NB4 (cell line): ENCODE measurements around the gene CENPF.

Source experiments
- POLR2A ChIP-seq: IDR thresholded peaks from 2 replicates; pipeline ENCODE4 v1.6.1; 2011; ENCODE audit warnings: mild to moderate bottlenecking; ENCODE audit not compliant: insufficient read length; ENCODE audit errors: extremely low read depth
- TF ChIP-seq, protein P1 (sequence below): IDR thresholded peaks from one replicate; pipeline ENCODE4 v1.5.1; 2012; ENCODE audit warnings: low read depth, low read length

DNA sequence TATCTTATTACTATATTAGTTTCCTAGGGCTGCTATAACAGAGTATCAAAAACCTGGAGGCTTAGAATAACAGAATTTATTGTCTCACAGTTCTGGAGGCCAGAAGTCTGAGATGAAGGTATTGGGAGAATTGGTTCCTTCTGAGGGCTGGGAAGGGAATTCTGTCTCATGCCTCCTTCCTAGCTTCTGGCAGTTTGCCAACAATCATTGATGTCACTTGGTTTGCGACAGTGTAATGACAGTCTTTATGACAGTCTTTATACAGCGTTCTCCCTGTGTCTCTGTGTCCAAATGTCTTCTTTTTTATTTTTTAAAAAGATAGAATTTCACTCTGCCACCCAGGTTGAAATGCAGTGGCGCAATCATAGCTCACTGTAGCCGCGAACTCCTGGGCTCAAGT is 15.8 kb upstream of the CENPF start:
- TF ChIP-seq, protein P1, sequence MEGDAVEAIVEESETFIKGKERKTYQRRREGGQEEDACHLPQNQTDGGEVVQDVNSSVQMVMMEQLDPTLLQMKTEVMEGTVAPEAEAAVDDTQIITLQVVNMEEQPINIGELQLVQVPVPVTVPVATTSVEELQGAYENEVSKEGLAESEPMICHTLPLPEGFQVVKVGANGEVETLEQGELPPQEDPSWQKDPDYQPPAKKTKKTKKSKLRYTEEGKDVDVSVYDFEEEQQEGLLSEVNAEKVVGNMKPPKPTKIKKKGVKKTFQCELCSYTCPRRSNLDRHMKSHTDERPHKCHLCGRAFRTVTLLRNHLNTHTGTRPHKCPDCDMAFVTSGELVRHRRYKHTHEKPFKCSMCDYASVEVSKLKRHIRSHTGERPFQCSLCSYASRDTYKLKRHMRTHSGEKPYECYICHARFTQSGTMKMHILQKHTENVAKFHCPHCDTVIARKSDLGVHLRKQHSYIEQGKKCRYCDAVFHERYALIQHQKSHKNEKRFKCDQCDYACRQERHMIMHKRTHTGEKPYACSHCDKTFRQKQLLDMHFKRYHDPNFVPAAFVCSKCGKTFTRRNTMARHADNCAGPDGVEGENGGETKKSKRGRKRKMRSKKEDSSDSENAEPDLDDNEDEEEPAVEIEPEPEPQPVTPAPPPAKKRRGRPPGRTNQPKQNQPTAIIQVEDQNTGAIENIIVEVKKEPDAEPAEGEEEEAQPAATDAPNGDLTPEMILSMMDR: no peak
- no peak for TF ChIP-seq POLR2A
